ENCODE measurements around the gene HPD. TPM values are rescaled to one million over a fixed set of nuclear protein-coding genes. Genes with fewer than 3 reads are reported as not detected.

Gene HPD
- polyA plus RNA-seq, 6 donors from 2014 or later = not detected

GRCh38 chr12:121801595-121802484, 56.8 kb downstream of the HPD start:
- no peaks in the 10 kb centered on the region for H3K9me3 Mint-ChIP-seq
- DNase-seq = peak; percentile 54
- peaks cover 4 to 7% of the 10 kb centered on the region in 2 donors for H3K36me3 Mint-ChIP-seq
- peaks cover 39 to 57% (median 43%) of the 10 kb centered on the region in 3 donors for H3K4me1 Mint-ChIP-seq
- ATAC-seq (ENCODE audit: low read depth in 2 of 2) = no peak
- H3K27me3 Mint-ChIP-seq = no peaks in the 10 kb centered on the region
- H3K27ac Mint-ChIP-seq = peak overlapping the region; percentile 94 to 99 (median 98)
- H3K4me3 Mint-ChIP-seq = peak overlapping the region; percentile 90 to 99 (median 96)

DNA sequence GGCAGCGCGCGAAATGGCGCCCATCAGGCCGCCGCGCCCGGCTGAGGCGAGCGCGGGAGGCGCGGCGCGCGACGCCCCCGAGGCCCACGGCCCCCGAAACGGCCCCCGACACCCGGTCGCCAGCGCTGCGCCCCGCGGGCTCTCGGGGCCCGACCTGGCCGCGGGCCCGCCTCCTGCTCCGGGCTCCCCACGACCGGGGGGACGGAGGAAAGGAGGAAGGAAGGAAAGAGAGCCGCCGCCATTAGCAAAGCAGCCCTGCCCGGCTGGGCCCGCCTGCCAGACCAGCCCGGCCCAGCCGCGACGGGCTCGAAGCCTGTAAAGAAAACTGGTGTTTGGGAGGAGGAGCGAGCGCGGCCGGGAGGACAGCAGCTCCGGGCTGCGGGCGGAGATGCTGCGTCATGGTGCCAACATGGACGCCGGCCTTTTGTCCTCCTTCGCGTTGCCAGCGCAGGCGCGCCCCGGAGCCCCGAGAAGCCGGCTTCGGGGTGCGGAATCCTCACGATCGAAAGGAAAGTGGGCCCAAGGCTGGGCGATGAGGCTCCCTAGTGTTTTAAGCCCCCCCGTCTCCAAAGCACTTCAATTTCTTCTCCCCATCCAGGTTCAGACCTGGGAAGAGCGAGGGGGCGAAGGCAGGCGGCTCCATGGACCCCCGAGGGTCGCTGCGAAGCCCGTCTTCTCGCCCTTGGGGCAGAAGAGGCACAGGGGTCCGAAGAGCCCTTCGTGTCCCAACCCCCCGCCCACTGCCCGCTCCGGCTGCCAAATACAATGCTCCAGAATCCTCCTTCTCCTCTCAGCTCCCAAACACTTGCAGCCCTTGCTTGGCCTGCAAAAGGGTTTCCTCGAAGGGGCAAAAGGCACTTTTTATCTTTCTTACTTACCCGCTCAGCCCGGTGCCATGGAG, 57.7 kb downstream of the HPD start:
- H3K4me3 Mint-ChIP-seq = peak overlapping the region; percentile 90 to 99 (median 96)
- peaks cover 31 to 48% (median 36%) of the 10 kb centered on the region in 3 donors for H3K4me1 Mint-ChIP-seq
- H3K9me3 Mint-ChIP-seq = no peaks in the 10 kb centered on the region
- H3K27me3 Mint-ChIP-seq = no peaks in the 10 kb centered on the region
- peak; percentile 2 to 4 for ATAC-seq (ENCODE audit: low read depth in 2 of 2)
- no peaks in the 10 kb centered on the region for H3K36me3 Mint-ChIP-seq
- DNase-seq = peak; percentile 61
- peak overlapping the region; percentile 94 to 99 (median 98) for H3K27ac Mint-ChIP-seq

- ATAC-seq (ENCODE audit: low read depth in 2 of 2) = peak; percentile 34 to 37
- H3K9me3 Mint-ChIP-seq = no peaks in the 10 kb centered on the region
- H3K27ac Mint-ChIP-seq = peak overlapping the region in 5 of 6 donors; percentile 76 to 98 (median 92)
- peak; percentile 76 for DNase-seq
- no peaks in the 10 kb centered on the region for H3K27me3 Mint-ChIP-seq
- H3K4me1 Mint-ChIP-seq = peaks cover 30 to 47% (median 35%) of the 10 kb centered on the region in 3 donors
- H3K36me3 Mint-ChIP-seq = no peaks in the 10 kb centered on the region
- peak overlapping the region; percentile 78 to 94 (median 87) for H3K4me3 Mint-ChIP-seq
Observed at GRCh38 chr12:121799842-121800693, 58.6 kb downstream of the HPD start.

DNA sequence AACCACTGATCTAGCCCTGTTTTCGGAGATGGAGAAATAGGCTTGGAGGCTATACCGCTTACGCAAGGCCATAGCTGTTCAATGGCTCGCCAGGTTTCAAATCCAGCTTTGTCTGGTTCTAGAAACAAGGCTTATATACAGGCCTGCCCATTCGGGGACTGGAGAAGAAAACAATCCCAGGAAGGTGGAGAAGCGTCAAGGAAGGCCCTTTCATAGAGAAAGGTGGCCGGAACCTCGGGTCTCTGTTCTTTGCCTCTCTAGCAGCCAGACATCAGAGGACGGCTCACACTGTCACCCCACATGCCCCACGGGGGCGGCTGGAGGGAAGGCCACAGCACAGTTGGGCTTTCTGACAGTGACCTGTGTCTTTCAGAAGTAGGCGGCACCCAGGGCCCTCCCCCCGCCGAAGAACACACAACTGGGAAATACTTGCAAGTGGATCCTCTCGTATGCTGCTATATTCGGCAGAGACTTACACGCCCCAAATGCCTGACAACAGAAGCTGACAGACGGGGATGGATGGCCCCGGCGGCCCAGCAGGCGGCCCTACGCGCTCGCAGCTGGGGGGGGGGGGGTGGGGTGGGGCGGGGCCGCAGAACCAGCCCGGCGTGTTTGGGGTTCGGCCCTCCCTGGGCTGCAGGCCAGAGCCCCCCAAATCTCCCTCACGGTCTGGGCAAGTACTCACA, 59.4 kb downstream of the HPD start:
- H3K9me3 Mint-ChIP-seq = no peaks in the 10 kb centered on the region
- H3K27me3 Mint-ChIP-seq = no peaks in the 10 kb centered on the region
- H3K4me1 Mint-ChIP-seq = peaks cover 36 to 55% (median 43%) of the 10 kb centered on the region in 3 donors
- no peaks in the 10 kb centered on the region for H3K36me3 Mint-ChIP-seq
- H3K4me3 Mint-ChIP-seq = peak overlapping the region; percentile 78 to 94 (median 87)
- ATAC-seq (ENCODE audit: low read depth in 2 of 2) (peak; percentile 6 to 11), DNase-seq (peak; percentile 58)
- H3K27ac Mint-ChIP-seq = peak overlapping the region in 5 of 6 donors; percentile 66 to 94 (median 92)

GRCh38 chr12:121798787-121799155, 59.9 kb downstream of the HPD start:
- Mint-ChIP-seq H3K9me3 (no peaks in the 10 kb centered on the region), H3K4me1 (peaks cover 37 to 58% (median 45%) of the 10 kb centered on the region in 3 donors), H3K4me3 (peak overlapping the region; percentile 62 to 94 (median 82)), H3K27ac (peak overlapping the region in 5 of 6 donors; percentile 66 to 94 (median 85)), H3K27me3 (no peaks in the 10 kb centered on the region), H3K36me3 (no peaks in the 10 kb centered on the region)
- ATAC-seq (ENCODE audit: low read depth in 2 of 2) = no peak
- no peak for DNase-seq

DNA sequence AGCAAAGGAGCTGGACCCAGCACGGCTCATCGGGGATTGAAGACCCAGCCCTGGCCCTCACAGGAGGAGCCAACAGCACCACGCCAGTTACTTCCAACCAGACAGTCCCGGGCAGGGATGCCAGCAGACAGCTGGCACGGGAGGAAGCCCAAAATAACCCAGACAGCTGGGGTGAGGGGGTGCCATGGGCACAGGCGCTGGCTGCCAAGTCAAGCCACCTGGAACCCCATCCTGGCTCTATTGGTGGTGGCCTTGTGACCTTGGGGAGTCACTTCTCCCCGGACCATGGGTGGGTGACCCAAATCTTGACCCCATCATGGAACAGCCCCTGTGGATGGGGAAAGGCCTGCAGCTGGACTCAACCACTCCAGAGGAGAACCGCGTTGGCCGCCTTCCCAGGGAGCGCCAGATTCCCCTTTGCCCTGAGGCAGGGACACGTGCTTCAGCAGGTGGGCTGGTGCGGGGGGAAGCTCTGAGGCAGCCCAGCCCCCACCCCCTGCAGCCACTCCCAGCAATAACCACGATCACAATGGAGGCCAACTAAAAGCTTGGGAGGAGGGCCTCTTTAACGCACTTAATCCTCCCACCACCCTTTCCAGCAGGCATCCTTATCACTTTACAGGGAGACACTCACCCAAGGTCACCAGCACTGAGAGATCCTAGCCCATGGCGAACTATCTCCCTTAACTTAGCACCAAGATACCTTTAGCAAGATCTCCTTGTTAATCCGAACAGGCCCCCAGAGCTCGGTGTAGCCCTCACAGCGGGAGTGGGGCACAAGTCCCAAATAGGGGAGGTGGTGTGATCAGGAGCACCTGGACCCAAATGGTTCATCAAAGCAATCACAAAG, 60.5 kb downstream of the HPD start:
- no peak for ATAC-seq (ENCODE audit: low read depth in 2 of 2)
- Mint-ChIP-seq H3K36me3 (no peaks in the 10 kb centered on the region), H3K27me3 (no peaks in the 10 kb centered on the region), H3K9me3 (no peaks in the 10 kb centered on the region), H3K4me3 (peak overlapping the region; percentile 49 to 84 (median 77)), H3K27ac (peak overlapping the region in 5 of 6 donors; percentile 51 to 94 (median 85)), H3K4me1 (peaks cover 37 to 56% (median 43%) of the 10 kb centered on the region in 3 donors)
- no peak for DNase-seq

- peak overlapping the region in 4 of 8 donors; percentile 47 to 84 (median 66) for H3K4me3 Mint-ChIP-seq
Observed at GRCh38 chr12:121796855-121797751, 61.6 kb downstream of the HPD start.

DNA sequence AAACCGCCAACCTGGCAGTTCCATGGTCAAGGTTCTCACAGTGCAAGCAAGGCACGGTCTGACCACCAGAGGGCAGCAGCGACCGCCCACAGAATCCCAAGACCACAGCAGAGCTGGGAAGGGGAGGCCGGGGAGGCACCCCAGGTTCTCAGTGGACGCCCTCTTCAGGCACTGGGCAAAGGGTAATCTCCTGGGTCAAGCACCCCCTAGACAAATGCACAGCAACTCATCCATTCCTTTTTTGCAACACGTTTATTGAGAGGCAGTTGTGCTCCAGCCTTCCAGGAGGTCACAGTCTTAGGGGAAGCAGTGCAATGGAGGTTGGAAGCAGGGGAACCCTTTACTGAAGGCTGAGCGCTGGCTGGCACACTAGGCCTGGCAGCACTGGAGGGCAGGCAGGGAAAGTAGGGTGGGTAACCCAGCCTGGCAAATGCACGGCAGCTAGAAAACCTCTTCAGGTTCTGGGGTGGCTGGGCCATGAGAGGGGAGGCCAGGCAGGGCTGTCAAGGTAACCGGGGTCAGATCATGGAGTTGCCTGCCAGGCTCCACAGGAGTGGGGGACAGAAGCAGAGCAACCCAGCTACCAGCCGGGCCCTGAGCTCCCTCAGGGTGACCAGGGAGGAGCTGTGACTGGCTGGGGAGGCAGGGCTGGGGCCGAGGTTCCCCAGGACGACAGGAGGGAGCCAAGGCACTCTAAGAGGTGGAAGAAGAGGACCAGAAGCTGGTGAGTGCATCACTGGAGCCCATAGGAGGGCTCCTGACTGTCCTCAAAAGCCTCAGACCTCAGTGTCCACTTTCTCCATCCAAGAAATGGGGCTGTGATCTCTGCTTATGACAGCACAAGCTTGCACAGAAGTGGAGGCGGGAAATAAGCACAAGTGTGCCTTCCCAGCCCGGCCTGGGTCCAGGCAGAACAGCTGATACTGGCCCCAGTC, 63.4 kb downstream of the HPD start:
- H3K27me3 Mint-ChIP-seq = no peaks in the 10 kb centered on the region
- peak overlapping the region; percentile 90 to 99 (median 98) for H3K27ac Mint-ChIP-seq
- DNase-seq (peak; percentile 79), ATAC-seq (ENCODE audit: low read depth in 2 of 2) (peak; percentile 22 to 23)
- no peaks in the 10 kb centered on the region for H3K9me3 Mint-ChIP-seq
- H3K4me1 Mint-ChIP-seq = peaks cover 40 to 63% (median 61%) of the 10 kb centered on the region in 3 donors
- peak overlapping the region; percentile 84 to 96 (median 89) for H3K4me3 Mint-ChIP-seq
- no peaks in the 10 kb centered on the region for H3K36me3 Mint-ChIP-seq

More at GRCh38 chr12:121796855-121797751, 61.6 kb downstream of the HPD start:
- ATAC-seq (ENCODE audit: low read depth in 2 of 2) = no peak
- peaks cover 40 to 55% (median 43%) of the 10 kb centered on the region in 3 donors for H3K4me1 Mint-ChIP-seq
- no peaks in the 10 kb centered on the region for H3K36me3 Mint-ChIP-seq
- peak overlapping the region in 1 of 6 donors; percentile 94 for H3K27ac Mint-ChIP-seq
- no peaks in the 10 kb centered on the region for H3K9me3 Mint-ChIP-seq
- no peaks in the 10 kb centered on the region for H3K27me3 Mint-ChIP-seq
- DNase-seq = no peak

DNA sequence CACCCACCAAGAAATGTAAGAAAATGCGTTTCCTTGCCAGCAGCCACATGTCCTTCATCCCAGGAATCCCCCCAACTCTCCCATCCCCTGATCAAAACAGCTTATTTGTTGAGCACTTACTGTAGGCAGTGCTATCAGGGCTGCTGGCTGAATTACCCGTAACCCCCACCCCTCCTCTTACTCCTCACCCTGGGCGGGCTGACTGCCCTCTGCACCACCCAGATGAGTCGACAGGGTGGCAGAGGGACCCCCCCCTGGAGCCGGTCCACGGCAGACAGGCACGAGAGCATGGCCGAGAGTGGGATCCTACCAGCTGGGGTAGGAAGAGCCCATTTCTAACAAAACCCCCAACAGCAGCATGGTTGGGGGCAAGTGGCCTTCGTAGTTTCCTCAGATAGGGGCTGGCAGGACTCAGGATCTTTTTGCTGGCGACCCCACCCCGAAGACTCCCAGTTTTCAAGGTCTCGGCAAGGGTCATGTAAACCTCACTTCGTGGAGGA, 64.1 kb downstream of the HPD start:
- H3K36me3 Mint-ChIP-seq = no peaks in the 10 kb centered on the region
- H3K4me1 Mint-ChIP-seq = peaks cover 47 to 70% (median 69%) of the 10 kb centered on the region in 3 donors
- no peaks in the 10 kb centered on the region for H3K27me3 Mint-ChIP-seq
- DNase-seq = no peak
- H3K4me3 Mint-ChIP-seq = peak overlapping the region; percentile 84 to 96 (median 89)
- ATAC-seq (ENCODE audit: low read depth in 2 of 2) = peak; percentile 5 to 10
- H3K27ac Mint-ChIP-seq = peak overlapping the region; percentile 91 to 99 (median 98)
- no peaks in the 10 kb centered on the region for H3K9me3 Mint-ChIP-seq

Data from naive B cell (primary cell).